HCT116 (cell line): ENCODE results near the gene FMOD.

Source experiments
- ATF3 ChIP-seq: IDR thresholded peaks from 2 replicates; pipeline ENCODE4 v1.6.1; 2012
- EZH2 ChIP-seq: fragments of 200-600 bp; sonication (generic); IDR thresholded peaks from 2 replicates; pipeline ENCODE4 v1.6.1; 2017; ENCODE audit warnings: antibody characterized with exemption, mixed run types
- EZH2phosphoT487 ChIP-seq: fragments of 200-600 bp; IDR thresholded peaks from 2 replicates; pipeline ENCODE4 v1.6.1; 2018; ENCODE audit warnings: antibody characterized with exemption, borderline replicate concordance
- POLR2A ChIP-seq: IDR thresholded peaks from 2 replicates; pipeline ENCODE4 v1.7.0; 2011; ENCODE audit warnings: borderline replicate concordance; ENCODE audit not compliant: insufficient read depth, insufficient read length; ENCODE audit errors: extremely low read depth
- POLR2AphosphoS5 ChIP-seq: IDR thresholded peaks from 2 replicates; pipeline ENCODE4 v1.6.1; 2011; ENCODE audit warnings: mild to moderate bottlenecking, low read depth, low read length, moderate library complexity
- RAD21 ChIP-seq: IDR thresholded peaks from 2 replicates; pipeline ENCODE4 v1.6.1; 2012; ENCODE audit warnings: low read depth, mild to moderate bottlenecking
- SRF ChIP-seq: IDR thresholded peaks from 2 replicates; pipeline ENCODE4 v1.6.1; 2012; ENCODE audit warnings: low read depth
- TF ChIP-seq, protein P1 (sequence below), 3 experiments: fragments of 200-600 bp in 1 of 3; sonication (generic) in 1 of 3; IDR thresholded peaks in 2 of 3; conservative IDR thresholded peaks in 1 of 3; 2 replicates each; pipeline ENCODE4 v1.5.1; 2012 to 2017; ENCODE audit warnings: low read depth in 2 of 3, low read length in 2 of 3, antibody characterized with exemption in 1 of 3, borderline replicate concordance in 1 of 3, control low read depth in 1 of 3, mild to moderate bottlenecking in 1 of 3, mixed read lengths in 1 of 3, mixed run types in 1 of 3, moderate library complexity in 1 of 3; ENCODE audit not compliant: insufficient read depth in 1 of 3
- TF ChIP-seq, protein P2 (sequence below): IDR thresholded peaks from 2 replicates; pipeline ENCODE4 v1.6.1; 2011; ENCODE audit warnings: mild to moderate bottlenecking, low read length, moderate library complexity; ENCODE audit not compliant: insufficient replicate concordance; ENCODE audit errors: extremely low read depth
- TF ChIP-seq, protein P3 (sequence below): IDR thresholded peaks from 2 replicates; pipeline ENCODE4 v1.6.1; 2012; ENCODE audit warnings: low read depth

- TF ChIP-seq POLR2A = no peak
- TF ChIP-seq, protein P1, sequence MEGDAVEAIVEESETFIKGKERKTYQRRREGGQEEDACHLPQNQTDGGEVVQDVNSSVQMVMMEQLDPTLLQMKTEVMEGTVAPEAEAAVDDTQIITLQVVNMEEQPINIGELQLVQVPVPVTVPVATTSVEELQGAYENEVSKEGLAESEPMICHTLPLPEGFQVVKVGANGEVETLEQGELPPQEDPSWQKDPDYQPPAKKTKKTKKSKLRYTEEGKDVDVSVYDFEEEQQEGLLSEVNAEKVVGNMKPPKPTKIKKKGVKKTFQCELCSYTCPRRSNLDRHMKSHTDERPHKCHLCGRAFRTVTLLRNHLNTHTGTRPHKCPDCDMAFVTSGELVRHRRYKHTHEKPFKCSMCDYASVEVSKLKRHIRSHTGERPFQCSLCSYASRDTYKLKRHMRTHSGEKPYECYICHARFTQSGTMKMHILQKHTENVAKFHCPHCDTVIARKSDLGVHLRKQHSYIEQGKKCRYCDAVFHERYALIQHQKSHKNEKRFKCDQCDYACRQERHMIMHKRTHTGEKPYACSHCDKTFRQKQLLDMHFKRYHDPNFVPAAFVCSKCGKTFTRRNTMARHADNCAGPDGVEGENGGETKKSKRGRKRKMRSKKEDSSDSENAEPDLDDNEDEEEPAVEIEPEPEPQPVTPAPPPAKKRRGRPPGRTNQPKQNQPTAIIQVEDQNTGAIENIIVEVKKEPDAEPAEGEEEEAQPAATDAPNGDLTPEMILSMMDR (IDR thresholded peaks at IDR 0.05 in 2 of 3, conservative IDR thresholded peaks at IDR 0.05 in 1 of 3; ENCODE audit: borderline replicate concordance in 1 of 3, insufficient read depth in 1 of 3, low read depth in 2 of 3, low read length in 2 of 3) = 0 out of 6 replicates have a peak, but pooled peaks of 1 of the 3 experiments have one; percentile 2
- TF ChIP-seq SRF = no peak
- TF ChIP-seq, protein P2, sequence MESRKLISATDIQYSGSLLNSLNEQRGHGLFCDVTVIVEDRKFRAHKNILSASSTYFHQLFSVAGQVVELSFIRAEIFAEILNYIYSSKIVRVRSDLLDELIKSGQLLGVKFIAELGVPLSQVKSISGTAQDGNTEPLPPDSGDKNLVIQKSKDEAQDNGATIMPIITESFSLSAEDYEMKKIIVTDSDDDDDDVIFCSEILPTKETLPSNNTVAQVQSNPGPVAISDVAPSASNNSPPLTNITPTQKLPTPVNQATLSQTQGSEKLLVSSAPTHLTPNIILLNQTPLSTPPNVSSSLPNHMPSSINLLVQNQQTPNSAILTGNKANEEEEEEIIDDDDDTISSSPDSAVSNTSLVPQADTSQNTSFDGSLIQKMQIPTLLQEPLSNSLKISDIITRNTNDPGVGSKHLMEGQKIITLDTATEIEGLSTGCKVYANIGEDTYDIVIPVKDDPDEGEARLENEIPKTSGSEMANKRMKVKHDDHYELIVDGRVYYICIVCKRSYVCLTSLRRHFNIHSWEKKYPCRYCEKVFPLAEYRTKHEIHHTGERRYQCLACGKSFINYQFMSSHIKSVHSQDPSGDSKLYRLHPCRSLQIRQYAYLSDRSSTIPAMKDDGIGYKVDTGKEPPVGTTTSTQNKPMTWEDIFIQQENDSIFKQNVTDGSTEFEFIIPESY = no peak
- TF ChIP-seq RAD21 = no peak
- TF ChIP-seq EZH2 = no peak
- TF ChIP-seq POLR2AphosphoS5 = peak; percentile 73
- TF ChIP-seq ATF3 = no peak
- TF ChIP-seq EZH2phosphoT487 = no peak
- TF ChIP-seq, protein P3, sequence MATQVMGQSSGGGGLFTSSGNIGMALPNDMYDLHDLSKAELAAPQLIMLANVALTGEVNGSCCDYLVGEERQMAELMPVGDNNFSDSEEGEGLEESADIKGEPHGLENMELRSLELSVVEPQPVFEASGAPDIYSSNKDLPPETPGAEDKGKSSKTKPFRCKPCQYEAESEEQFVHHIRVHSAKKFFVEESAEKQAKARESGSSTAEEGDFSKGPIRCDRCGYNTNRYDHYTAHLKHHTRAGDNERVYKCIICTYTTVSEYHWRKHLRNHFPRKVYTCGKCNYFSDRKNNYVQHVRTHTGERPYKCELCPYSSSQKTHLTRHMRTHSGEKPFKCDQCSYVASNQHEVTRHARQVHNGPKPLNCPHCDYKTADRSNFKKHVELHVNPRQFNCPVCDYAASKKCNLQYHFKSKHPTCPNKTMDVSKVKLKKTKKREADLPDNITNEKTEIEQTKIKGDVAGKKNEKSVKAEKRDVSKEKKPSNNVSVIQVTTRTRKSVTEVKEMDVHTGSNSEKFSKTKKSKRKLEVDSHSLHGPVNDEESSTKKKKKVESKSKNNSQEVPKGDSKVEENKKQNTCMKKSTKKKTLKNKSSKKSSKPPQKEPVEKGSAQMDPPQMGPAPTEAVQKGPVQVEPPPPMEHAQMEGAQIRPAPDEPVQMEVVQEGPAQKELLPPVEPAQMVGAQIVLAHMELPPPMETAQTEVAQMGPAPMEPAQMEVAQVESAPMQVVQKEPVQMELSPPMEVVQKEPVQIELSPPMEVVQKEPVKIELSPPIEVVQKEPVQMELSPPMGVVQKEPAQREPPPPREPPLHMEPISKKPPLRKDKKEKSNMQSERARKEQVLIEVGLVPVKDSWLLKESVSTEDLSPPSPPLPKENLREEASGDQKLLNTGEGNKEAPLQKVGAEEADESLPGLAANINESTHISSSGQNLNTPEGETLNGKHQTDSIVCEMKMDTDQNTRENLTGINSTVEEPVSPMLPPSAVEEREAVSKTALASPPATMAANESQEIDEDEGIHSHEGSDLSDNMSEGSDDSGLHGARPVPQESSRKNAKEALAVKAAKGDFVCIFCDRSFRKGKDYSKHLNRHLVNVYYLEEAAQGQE = no peak
Measured at GRCh38 chr1:203306089-203306964, 44.6 kb downstream of the FMOD start.
